Neural progenitor cell (in vitro differentiated cells): ENCODE data around the gene POLR2J.
"Not testable (repeated sequence)": the region's sequence is repeated elsewhere in the genome, so short reads cannot be mapped to it uniquely, and the experiment has no call there.

Experiments
- EZH2 ChIP-seq: fragments of 200-600 bp; sonication (generic); IDR thresholded peaks from 2 replicates; pipeline ENCODE4 v1.6.1; 2017; ENCODE audit warnings: antibody characterized with exemption, mild to moderate bottlenecking, moderate library complexity
- EZH2phosphoT487 ChIP-seq: fragments of 200-600 bp; sonication (generic); IDR thresholded peaks from 2 replicates; pipeline ENCODE4 v1.6.1; 2017; ENCODE audit warnings: antibody characterized with exemption
- TF ChIP-seq, protein P1 (sequence below): fragments of 200-600 bp; sonication (generic); IDR thresholded peaks from 2 replicates; pipeline ENCODE4 v1.5.1; 2017; ENCODE audit warnings: antibody characterized with exemption, mild to moderate bottlenecking

DNA sequence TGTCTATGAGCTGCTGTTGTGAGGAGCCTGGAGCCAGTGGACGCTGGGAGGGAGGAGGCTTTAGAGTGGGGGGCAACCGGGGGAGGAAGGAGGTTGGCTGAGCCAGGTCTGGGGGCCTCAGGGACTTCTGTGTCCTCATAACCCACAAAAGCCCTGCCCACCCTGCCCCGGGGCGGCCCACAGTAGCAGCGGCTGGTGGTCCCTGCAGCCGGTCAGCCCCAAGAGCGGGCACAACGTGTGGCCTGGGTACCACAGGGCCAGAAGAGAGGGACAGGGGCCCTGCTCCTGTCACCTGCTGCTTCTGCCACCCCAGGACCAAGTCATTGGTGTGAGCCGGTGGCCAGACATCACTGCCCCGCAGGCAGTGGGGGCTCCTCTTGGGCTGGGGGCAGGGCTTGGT lies 3.2 kb upstream of the POLR2J start:
- TF ChIP-seq, protein P1, sequence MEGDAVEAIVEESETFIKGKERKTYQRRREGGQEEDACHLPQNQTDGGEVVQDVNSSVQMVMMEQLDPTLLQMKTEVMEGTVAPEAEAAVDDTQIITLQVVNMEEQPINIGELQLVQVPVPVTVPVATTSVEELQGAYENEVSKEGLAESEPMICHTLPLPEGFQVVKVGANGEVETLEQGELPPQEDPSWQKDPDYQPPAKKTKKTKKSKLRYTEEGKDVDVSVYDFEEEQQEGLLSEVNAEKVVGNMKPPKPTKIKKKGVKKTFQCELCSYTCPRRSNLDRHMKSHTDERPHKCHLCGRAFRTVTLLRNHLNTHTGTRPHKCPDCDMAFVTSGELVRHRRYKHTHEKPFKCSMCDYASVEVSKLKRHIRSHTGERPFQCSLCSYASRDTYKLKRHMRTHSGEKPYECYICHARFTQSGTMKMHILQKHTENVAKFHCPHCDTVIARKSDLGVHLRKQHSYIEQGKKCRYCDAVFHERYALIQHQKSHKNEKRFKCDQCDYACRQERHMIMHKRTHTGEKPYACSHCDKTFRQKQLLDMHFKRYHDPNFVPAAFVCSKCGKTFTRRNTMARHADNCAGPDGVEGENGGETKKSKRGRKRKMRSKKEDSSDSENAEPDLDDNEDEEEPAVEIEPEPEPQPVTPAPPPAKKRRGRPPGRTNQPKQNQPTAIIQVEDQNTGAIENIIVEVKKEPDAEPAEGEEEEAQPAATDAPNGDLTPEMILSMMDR = not testable (repeated sequence)
- TF ChIP-seq EZH2, EZH2phosphoT487: not testable (repeated sequence)
